Thymus (tissue), 11 donors: ENCODE results near the gene FBXW8. TPM values are rescaled to one million over a fixed set of nuclear protein-coding genes. Genes with fewer than 3 reads are reported as not detected.

Experiments
- DNase-seq, 9 donors: peaks; one replicate each; pipeline ENCODE4 v3.0.0-alpha.2; 2013; ENCODE audit warnings: low spot score in 9 of 9, low read depth in 6 of 9, missing footprints in 1 of 9
- H3K27ac ChIP-seq, 2 donors: one replicate each; pipeline ENCODE4 v1.5.1; 2013; ENCODE audit warnings: control low read depth in 1 of 2, low read depth in 1 of 2, low read length in 1 of 2, mild to moderate bottlenecking in 1 of 2, moderate library complexity in 1 of 2
- H3K27me3 ChIP-seq, 2 donors: one replicate each; pipeline ENCODE4 v1.5.1; 2013; ENCODE audit warnings: low read length in 1 of 2; ENCODE audit not compliant: control insufficient read depth in 2 of 2, insufficient read depth in 1 of 2
- H3K36me3 ChIP-seq, 2 donors: one replicate each; pipeline ENCODE4 v1.5.1; 2013; ENCODE audit warnings: low read length in 1 of 2, mild to moderate bottlenecking in 1 of 2, moderate library complexity in 1 of 2; ENCODE audit not compliant: control insufficient read depth in 2 of 2, insufficient read depth in 2 of 2
- H3K4me1 ChIP-seq, 2 donors: one replicate each; pipeline ENCODE4 v1.5.1; 2013; ENCODE audit warnings: low read length in 2 of 2; ENCODE audit not compliant: control insufficient read depth in 2 of 2, insufficient read depth in 2 of 2
- H3K4me3 ChIP-seq, 2 donors: one replicate each; pipeline ENCODE4 v1.5.1; 2013; ENCODE audit warnings: low read length in 2 of 2, control low read depth in 1 of 2, mild to moderate bottlenecking in 1 of 2
- H3K9me3 ChIP-seq, 2 donors: one replicate each; pipeline ENCODE4 v1.5.1; 2013; ENCODE audit warnings: low read length in 1 of 2, mild to moderate bottlenecking in 1 of 2; ENCODE audit not compliant: control insufficient read depth in 2 of 2, insufficient read depth in 1 of 2
- WGBS: extraction: QIAGEN DNeasy Blood & Tissue Kit; methylation state at CpG from one replicate; pipeline ENCODE4 v1.1.7; 2013; 5-methylcytosine and 5-hydroxymethylcytosine counted together
- polyA plus RNA-seq: library from polyadenylated mRNA; stranded (reverse); fragments of 200-250 nt; gene quantifications from one replicate; pipeline ENCODE4 v1.2.3, GENCODE V29; 2013
- total RNA-seq: library from RNA; stranded (reverse); fragments of 120-200 nt; gene quantifications from one replicate; pipeline ENCODE4 v1.2.4, GENCODE V29; 2013
- donor health status: healthy.

FBXW8 gene
- total and polyA plus RNA-seq, 2 donors, result 4.5 to 6.0 TPM

GRCh38 chr12:117015811-117016210 lies 105.1 kb downstream of the FBXW8 start:
- H3K27ac ChIP-seq, result no peak overlapping the region
- no peak for DNase-seq
- H3K4me3 ChIP-seq, result no peak overlapping the region
- peaks cover 10 to 16% of the 10 kb centered on the region in 2 donors for H3K36me3 ChIP-seq
- no peaks in the 10 kb centered on the region for H3K4me1 ChIP-seq
- H3K9me3 ChIP-seq, result peaks cover 0 to 10% of the 10 kb centered on the region in 2 donors
- no peaks in the 10 kb centered on the region for H3K27me3 ChIP-seq

- Histone ChIP-seq H3K9me3 (peaks cover 0 to 10% of the 10 kb centered on the region in 2 donors), H3K36me3 (peaks cover 10 to 14% of the 10 kb centered on the region in 2 donors), H3K4me1 (no peaks in the 10 kb centered on the region), H3K27me3 (no peaks in the 10 kb centered on the region), H3K4me3 (no peak overlapping the region), H3K27ac (no peak overlapping the region)
- no peak for DNase-seq
- 97% methylated on average over 9 of the region's 9 CpGs for WGBS
These were observed 107.1 kb downstream of the FBXW8 start for GRCh38 chr12:117017807-117018206.

GRCh38 chr12:117018276-117018675 lies 107.5 kb downstream of the FBXW8 start:
- no peak for DNase-seq
- no peaks in the 10 kb centered on the region for H3K27me3 ChIP-seq
- peaks cover 10 to 14% of the 10 kb centered on the region in 2 donors for H3K36me3 ChIP-seq
- H3K9me3 ChIP-seq, result peaks cover 0 to 9% of the 10 kb centered on the region in 2 donors
- H3K4me1 ChIP-seq, result no peaks in the 10 kb centered on the region
- WGBS, result 98% methylated on average over 14 of the region's 14 CpGs
- H3K27ac ChIP-seq, result no peak overlapping the region
- H3K4me3 ChIP-seq, result no peak overlapping the region

GRCh38 chr12:117018685-117019084 lies 107.9 kb downstream of the FBXW8 start:
- Histone ChIP-seq H3K9me3 (peaks cover 0 to 8% of the 10 kb centered on the region in 2 donors), H3K4me3 (no peak overlapping the region), H3K27me3 (no peaks in the 10 kb centered on the region), H3K4me1 (no peaks in the 10 kb centered on the region), H3K27ac (no peak overlapping the region), H3K36me3 (peaks cover 10 to 16% of the 10 kb centered on the region in 2 donors)
- DNase-seq, result no peak
- 99% methylated on average over 3 of the region's 3 CpGs for WGBS

GRCh38 chr12:117019866-117020265 lies 109.1 kb downstream of the FBXW8 start:
- Histone ChIP-seq H3K4me1 (no peaks in the 10 kb centered on the region), H3K9me3 (peaks cover 0 to 4% of the 10 kb centered on the region in 2 donors), H3K27me3 (no peaks in the 10 kb centered on the region), H3K27ac (no peak overlapping the region), H3K4me3 (no peak overlapping the region), H3K36me3 (peaks cover 16 to 25% of the 10 kb centered on the region in 2 donors)
- WGBS, result over 99% methylated on average over 12 of the region's 12 CpGs
- no peak for DNase-seq

- Histone ChIP-seq H3K4me3 (no peak overlapping the region), H3K9me3 (no peaks in the 10 kb centered on the region), H3K27ac (no peak overlapping the region), H3K4me1 (peaks cover 0 to 1% of the 10 kb centered on the region in 2 donors), H3K27me3 (no peaks in the 10 kb centered on the region), H3K36me3 (peaks cover 16 to 23% of the 10 kb centered on the region in 2 donors)
- 84% methylated on average over 12 of the region's 12 CpGs for WGBS
- no peak for DNase-seq
These were observed 109.9 kb downstream of the FBXW8 start for GRCh38 chr12:117020536-117021220.

GRCh38 chr12:117022465-117022864 lies 111.7 kb downstream of the FBXW8 start:
- H3K4me3 ChIP-seq, result no peak overlapping the region
- no peak overlapping the region for H3K27ac ChIP-seq
- 96% methylated on average over 6 of the region's 6 CpGs for WGBS
- H3K9me3 ChIP-seq, result no peaks in the 10 kb centered on the region
- no peak for DNase-seq
- peaks cover 0 to 3% of the 10 kb centered on the region in 2 donors for H3K4me1 ChIP-seq
- H3K27me3 ChIP-seq, result no peaks in the 10 kb centered on the region
- H3K36me3 ChIP-seq, result peaks cover 26 to 27% of the 10 kb centered on the region in 2 donors

- no peak for DNase-seq
These were observed 113.5 kb downstream of the FBXW8 start for GRCh38 chr12:117023998-117024960.

GRCh38 chr12:117024961-117025480 lies 114.3 kb downstream of the FBXW8 start:
- Histone ChIP-seq H3K4me1 (peaks cover 0 to 3% of the 10 kb centered on the region in 2 donors), H3K27ac (no peak overlapping the region), H3K9me3 (no peaks in the 10 kb centered on the region), H3K27me3 (no peaks in the 10 kb centered on the region), H3K36me3 (peaks cover 33 to 37% of the 10 kb centered on the region in 2 donors), H3K4me3 (no peak overlapping the region)
- no peak for DNase-seq
- 95% methylated on average over 10 of the region's 10 CpGs for WGBS

More at GRCh38 chr12:117023998-117024960, 113.5 kb downstream of the FBXW8 start:
- H3K27ac ChIP-seq, result no peak overlapping the region
- H3K27me3 ChIP-seq, result no peaks in the 10 kb centered on the region
- H3K9me3 ChIP-seq, result no peaks in the 10 kb centered on the region
- H3K4me1 ChIP-seq, result peaks cover 0 to 3% of the 10 kb centered on the region in 2 donors
- no peak overlapping the region for H3K4me3 ChIP-seq
- 98% methylated on average over 24 of the region's 24 CpGs for WGBS
- H3K36me3 ChIP-seq, result peaks cover 30 to 37% of the 10 kb centered on the region in 2 donors
